IMR-90 (cell line): Measurements from ENCODE around the gene RELT. TPM values are rescaled to one million over a fixed set of nuclear protein-coding genes. Genes with fewer than 3 reads are reported as not detected.

Source experiments
- ATAC-seq: fragments of 200-7000 bp; cut with Tn5 transposase; 2 replicates; pipeline ENCODE4 v1.9.1; 2020; ENCODE audit warnings: low read depth, mild to moderate bottlenecking, moderate library complexity
- BruUV-seq: library from RNA; stranded (reverse); fragments of 400-500 nt; replicated peaks from 2 replicates; lab custom pipeline; 2021; lab: Mats Ljungman, UMichigan
- CTCF ChIA-PET: fragments of 300-600 bp; formaldehyde crosslinking; extraction: SDS; loops from one replicate; lab custom pipeline; 2021; ENCODE audit warnings: antibody characterized with exemption; lab: Yijun Ruan, JAX
- POLR2A ChIA-PET: fragments of 300-600 bp; sonication (Branson Sonifier 250); formaldehyde crosslinking; loops from one replicate; lab custom pipeline; 2022; ENCODE audit warnings: antibody characterized with exemption; ENCODE audit not compliant: unreplicated experiment; lab: Charles Lee
- DNase-seq: peaks from one replicate; pipeline ENCODE4 v3.0.0; 2013
- H2AFZ ChIP-seq: replicated peaks from 2 replicates; pipeline ENCODE3; 2013; ENCODE audit warnings: low read length, mild to moderate bottlenecking; ENCODE audit not compliant: poor library complexity
- H2AK5ac ChIP-seq: 2 replicates; pipeline ENCODE4 v1.6.1; 2013; ENCODE audit warnings: low read depth, low read length, inconsistent platforms
- H2AK9ac ChIP-seq: replicated peaks from 2 replicates; pipeline ENCODE3; 2013; ENCODE audit warnings: mild to moderate bottlenecking, low read depth, low read length, moderate library complexity; ENCODE audit not compliant: poor library complexity
- H2BK120ac ChIP-seq: 2 replicates; pipeline ENCODE4 v1.6.1; 2013; ENCODE audit warnings: low read depth, low read length, inconsistent platforms
- H2BK15ac ChIP-seq: 3 replicates; pipeline ENCODE4 v1.6.1; 2013; ENCODE audit warnings: low read depth, low read length, inconsistent platforms
- H2BK20ac ChIP-seq: 2 replicates; pipeline ENCODE4 v1.6.1; 2013; ENCODE audit warnings: low read depth, mild to moderate bottlenecking, inconsistent platforms, low read length, moderate library complexity
- H2BK5ac ChIP-seq: 2 replicates; pipeline ENCODE4 v1.6.1; 2013; ENCODE audit warnings: mild to moderate bottlenecking, low read depth, low read length, inconsistent platforms; ENCODE audit not compliant: poor library complexity, severe bottlenecking
- H3K14ac ChIP-seq: replicated peaks from 2 replicates; pipeline ENCODE4 v1.6.1; 2013; ENCODE audit warnings: low read depth, low read length, inconsistent platforms
- H3K18ac ChIP-seq: 2 replicates; pipeline ENCODE4 v1.6.1; 2013; ENCODE audit warnings: low read depth, low read length, control low read depth
- H3K23ac ChIP-seq: 2 replicates; pipeline ENCODE4 v1.6.1; 2013; ENCODE audit warnings: low read depth, low read length, inconsistent platforms
- H3K27ac ChIP-seq: 2 replicates; pipeline ENCODE4 v1.5.1; 2013; ENCODE audit warnings: mild to moderate bottlenecking, control low read depth, low read length; ENCODE audit not compliant: insufficient read depth
- H3K27me3 ChIP-seq: 2 replicates; pipeline ENCODE4 v1.6.1; 2013; ENCODE audit warnings: low read length; ENCODE audit not compliant: control insufficient read depth, insufficient read depth
- H3K36me3 ChIP-seq: 2 replicates; pipeline ENCODE4 v1.6.1; 2013; ENCODE audit warnings: low read length, mixed read lengths; ENCODE audit not compliant: control insufficient read depth, insufficient read depth
- H3K4ac ChIP-seq: 2 replicates; pipeline ENCODE4 v1.6.1; 2013; ENCODE audit warnings: low read depth, low read length, inconsistent platforms
- H3K4me1 ChIP-seq: 2 replicates; pipeline ENCODE4 v1.6.1; 2013; ENCODE audit warnings: low read length, mixed read lengths; ENCODE audit not compliant: control insufficient read depth, insufficient read depth
- H3K4me2 ChIP-seq: 2 replicates; pipeline ENCODE4 v1.6.1; 2013; ENCODE audit warnings: low read depth, mild to moderate bottlenecking, control low read depth, low read length, moderate library complexity
- H3K4me3 ChIP-seq: 2 replicates; pipeline ENCODE4 v1.5.1; 2013; ENCODE audit warnings: low read depth, mild to moderate bottlenecking, control low read depth, low read length, moderate library complexity; ENCODE audit not compliant: insufficient read depth
- H3K56ac ChIP-seq: 2 replicates; pipeline ENCODE4 v1.6.1; 2013; ENCODE audit warnings: low read length, inconsistent platforms; ENCODE audit not compliant: insufficient read depth; ENCODE audit errors: extremely low read depth
- H3K79me1 ChIP-seq, 2 experiments: 2 replicates each; pipeline ENCODE4 v1.6.1; 2013; ENCODE audit warnings: low read length in 2 of 2, inconsistent platforms in 1 of 2, low read depth in 1 of 2
- H3K9ac ChIP-seq: 2 replicates; pipeline ENCODE4 v1.6.1; 2013; ENCODE audit warnings: low read depth, low read length, control low read depth
- H3K9me1 ChIP-seq: 2 replicates; pipeline ENCODE4 v1.6.1; 2013; ENCODE audit warnings: low read length, inconsistent platforms; ENCODE audit not compliant: insufficient read depth
- H3K9me3 ChIP-seq: 2 replicates; pipeline ENCODE4 v1.6.1; 2013; ENCODE audit warnings: low read length; ENCODE audit not compliant: control insufficient read depth, insufficient read depth
- H4K20me1 ChIP-seq: 2 replicates; pipeline ENCODE4 v1.6.1; 2013; ENCODE audit warnings: low read length, inconsistent platforms; ENCODE audit not compliant: insufficient read depth
- H4K5ac ChIP-seq: 2 replicates; pipeline ENCODE4 v1.6.1; 2013; ENCODE audit warnings: mild to moderate bottlenecking, low read depth, low read length, control low read depth
- H4K8ac ChIP-seq, 2 experiments: 2 replicates each; pipeline ENCODE4 v1.6.1; 2013; ENCODE audit warnings: low read depth in 2 of 2, low read length in 2 of 2, control low read depth in 1 of 2, inconsistent platforms in 1 of 2
- H4K91ac ChIP-seq: 2 replicates; pipeline ENCODE4 v1.6.1; 2013; ENCODE audit warnings: low read depth, low read length, inconsistent platforms; ENCODE audit not compliant: insufficient read depth
- BHLHE40 ChIP-seq: fragments of 150-350 bp; IDR thresholded peaks from 2 replicates; pipeline ENCODE4 v1.6.1; 2016; ENCODE audit warnings: mild to moderate bottlenecking, low read depth, low read length
- CEBPB ChIP-seq: IDR thresholded peaks from 2 replicates; pipeline ENCODE4 v1.6.1; 2012; ENCODE audit warnings: low read depth, low read length, improper control_type of control experiment
- CHD1 ChIP-seq: IDR thresholded peaks from 2 replicates; pipeline ENCODE4 v1.6.1; 2012; ENCODE audit warnings: low read depth, low read length, improper control_type of control experiment
- FOS ChIP-seq: fragments of 150-350 bp; IDR thresholded peaks from 2 replicates; pipeline ENCODE4 v1.6.1; 2016; ENCODE audit warnings: low read depth, low read length
- MAFK ChIP-seq: IDR thresholded peaks from 2 replicates; pipeline ENCODE4 v1.6.1; 2012; ENCODE audit warnings: low read depth, low read length, improper control_type of control experiment
- MAZ ChIP-seq: IDR thresholded peaks from 2 replicates; pipeline ENCODE4 v1.6.1; 2012; ENCODE audit warnings: low read depth, mild to moderate bottlenecking, low read length, improper control_type of control experiment, moderate library complexity, borderline replicate concordance
- MXI1 ChIP-seq: IDR thresholded peaks from 2 replicates; pipeline ENCODE4 v1.6.1; 2012; ENCODE audit warnings: low read depth, mild to moderate bottlenecking, low read length, moderate library complexity, borderline replicate concordance
- NFE2L2 ChIP-seq: fragments of 150-350 bp; IDR thresholded peaks from 2 replicates; pipeline ENCODE4 v1.6.1; 2016; ENCODE audit warnings: low read depth, mild to moderate bottlenecking, low read length
- POLR2A ChIP-seq: IDR thresholded peaks from 2 replicates; pipeline ENCODE4 v1.6.1; 2012; ENCODE audit warnings: mild to moderate bottlenecking, low read depth, low read length
- RAD21 ChIP-seq: IDR thresholded peaks from 2 replicates; pipeline ENCODE4 v1.6.1; 2012; ENCODE audit warnings: low read length, improper control_type of control experiment
- RCOR1 ChIP-seq: IDR thresholded peaks from 2 replicates; pipeline ENCODE4 v1.6.1; 2012; ENCODE audit warnings: mild to moderate bottlenecking, low read length, improper control_type of control experiment; ENCODE audit not compliant: insufficient replicate concordance
- RFX5 ChIP-seq: IDR thresholded peaks from 2 replicates; pipeline ENCODE4 v1.8.0; 2012; ENCODE audit warnings: low read depth, mild to moderate bottlenecking, low read length, moderate library complexity
- SMC3 ChIP-seq: fragments of 150-350 bp; IDR thresholded peaks from 2 replicates; pipeline ENCODE4 v1.6.1; 2016; ENCODE audit warnings: low read depth, mild to moderate bottlenecking, antibody characterized with exemption, low read length, moderate library complexity
- WGBS, 2 experiments: methylation state at CpG; one replicate each; pipeline versions ENCODE4 v1.1.5 to v1.1.7; 2013; ENCODE audit warnings: missing lambda C conversion rate in 2 of 2; ENCODE audit not compliant: insufficient read length in 1 of 2; ENCODE audit errors: extremely low coverage in 2 of 2; 5-methylcytosine and 5-hydroxymethylcytosine counted together
- dilution Hi-C: fragments of 300-500 bp; cut with HindIII; formaldehyde crosslinking; loops from one replicate; pipeline ENCODE4 v1.14.3; 2018; ENCODE audit warnings: low sequenced_read_pairs; ENCODE audit not compliant: unreplicated experiment
- in situ Hi-C: fragments of 300-500 bp; cut with MboI; formaldehyde crosslinking; loops from 3 replicates; pipeline ENCODE4 v1.14.3; 2019; ENCODE audit warnings: low sequenced_read_pairs, inconsistent platforms, mixed read lengths
- intact Hi-C: fragments of 100-400 bp; cut with micrococcal nuclease; formaldehyde crosslinking; loops from 2 replicates; pipeline ENCODE4 v1.10.0; 2022
- polyA plus RNA-seq, 3 experiments: library from polyadenylated mRNA; depleted of rRNA; stranded (reverse); fragments of >200 nt; gene quantifications; 2 replicates each; pipeline ENCODE4 v1.2.3, GENCODE V29; 2012; ENCODE audit warnings: low replicate concordance in 1 of 3
- total RNA-seq: library from RNA; depleted of rRNA; stranded (reverse); fragments of >200 nt; gene quantifications from 2 replicates; pipeline ENCODE4 v1.2.3, GENCODE V29; 2012
- TF ChIP-seq, protein P1 (sequence below): fragments of 150-350 bp; IDR thresholded peaks from 2 replicates; pipeline ENCODE4 v1.6.1; 2016; ENCODE audit warnings: low read depth, mild to moderate bottlenecking, low read length, moderate library complexity, borderline replicate concordance
- TF ChIP-seq, protein P2 (sequence below): fragments of 150-350 bp; IDR thresholded peaks from 2 replicates; pipeline ENCODE4 v1.6.1; 2017; ENCODE audit warnings: mild to moderate bottlenecking, antibody characterized with exemption, low read length, low read depth
- TF ChIP-seq, protein P3 (sequence below): conservative IDR thresholded peaks from 2 replicates; pipeline ENCODE4 v1.5.1; 2012; ENCODE audit warnings: mild to moderate bottlenecking, low read depth, low read length, improper control_type of control experiment

Gene RELT
- total and polyA plus RNA-seq, 2 of the 4 experiments (the other 2 are of a cell fraction) = 2.3 to 5.3 TPM

DNA sequence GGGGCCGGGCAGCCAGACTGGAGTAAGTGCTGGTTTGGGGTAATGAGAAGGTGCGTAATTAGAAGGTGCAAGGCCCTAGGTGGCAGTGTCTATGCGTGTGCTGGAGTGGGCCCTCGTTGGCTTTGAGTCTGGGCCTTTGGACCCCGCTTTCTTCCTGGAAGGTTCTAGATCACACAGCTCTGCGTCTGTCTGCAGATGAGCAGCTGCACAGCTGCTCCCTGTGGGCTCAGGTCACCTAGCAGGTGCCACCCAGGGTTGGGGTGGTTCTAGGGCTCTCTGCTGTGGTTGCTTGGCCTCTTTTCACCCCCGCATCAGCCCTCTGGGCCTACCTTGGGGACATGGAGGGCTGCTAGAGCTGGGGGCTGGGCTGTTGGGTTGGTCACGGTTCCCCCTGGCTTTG, 10.3 kb downstream of the RELT start:
- ChIA-PET CTCF (no interaction called here), POLR2A (no interaction called here)
- intact Hi-C loops = no loop called here
- 97% methylated on average over 4 of the region's 8 CpGs; no CpG with 5 or more reads in 1 of the 2 experiments for WGBS, 2 experiments
- Histone ChIP-seq H4K8ac (no peak overlapping the region), H3K9ac (no peak overlapping the region), H3K18ac (no peak overlapping the region), H3K27ac (no peak overlapping the region), H3K23ac (no peak overlapping the region), H3K4me2 (no peak overlapping the region), H2BK120ac (no peak overlapping the region), H4K5ac (no peak overlapping the region), H3K79me1 (peaks cover 36 to 54% of the 10 kb centered on the region in 2 experiments), H4K91ac (no peak overlapping the region), H2AFZ (no peak overlapping the region), H4K20me1 (peaks cover 24% of the 10 kb centered on the region), H2BK20ac (no peak overlapping the region), H2AK5ac (no peak overlapping the region), H3K4me3 (no peak overlapping the region), H3K4ac (0 out of 2 replicates have a peak overlapping the region, but pooled peaks have one; percentile 9), H3K14ac (no peak overlapping the region), H2BK15ac (no peak overlapping the region), H2AK9ac (peak overlapping the region; percentile 86), H3K56ac (no peak overlapping the region), H2BK5ac (no peak overlapping the region), H3K9me1 (peaks cover 21% of the 10 kb centered on the region; the same call in 1 of the 2 replicates), H3K9me3 (no peaks in the 10 kb centered on the region), H3K36me3 (no peaks in the 10 kb centered on the region), H3K27me3 (no peaks in the 10 kb centered on the region), H3K4me1 (peaks cover 33% of the 10 kb centered on the region)
- in situ Hi-C loops = no loop called here
- ATAC-seq = no peak
- no TSS peak for BruUV-seq
- no peak for DNase-seq
- TF ChIP-seq FOS (no peak), MXI1 (no peak), NFE2L2 (no peak), SMC3 (no peak), BHLHE40 (no peak), CHD1 (no peak), MAFK (no peak), RAD21 (no peak), RFX5 (no peak), RCOR1 (no peak), POLR2A (no peak), MAZ (no peak), CEBPB (no peak)
- TF ChIP-seq, protein P1, sequence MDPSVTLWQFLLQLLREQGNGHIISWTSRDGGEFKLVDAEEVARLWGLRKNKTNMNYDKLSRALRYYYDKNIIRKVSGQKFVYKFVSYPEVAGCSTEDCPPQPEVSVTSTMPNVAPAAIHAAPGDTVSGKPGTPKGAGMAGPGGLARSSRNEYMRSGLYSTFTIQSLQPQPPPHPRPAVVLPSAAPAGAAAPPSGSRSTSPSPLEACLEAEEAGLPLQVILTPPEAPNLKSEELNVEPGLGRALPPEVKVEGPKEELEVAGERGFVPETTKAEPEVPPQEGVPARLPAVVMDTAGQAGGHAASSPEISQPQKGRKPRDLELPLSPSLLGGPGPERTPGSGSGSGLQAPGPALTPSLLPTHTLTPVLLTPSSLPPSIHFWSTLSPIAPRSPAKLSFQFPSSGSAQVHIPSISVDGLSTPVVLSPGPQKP = no peak
- TF ChIP-seq, protein P2, sequence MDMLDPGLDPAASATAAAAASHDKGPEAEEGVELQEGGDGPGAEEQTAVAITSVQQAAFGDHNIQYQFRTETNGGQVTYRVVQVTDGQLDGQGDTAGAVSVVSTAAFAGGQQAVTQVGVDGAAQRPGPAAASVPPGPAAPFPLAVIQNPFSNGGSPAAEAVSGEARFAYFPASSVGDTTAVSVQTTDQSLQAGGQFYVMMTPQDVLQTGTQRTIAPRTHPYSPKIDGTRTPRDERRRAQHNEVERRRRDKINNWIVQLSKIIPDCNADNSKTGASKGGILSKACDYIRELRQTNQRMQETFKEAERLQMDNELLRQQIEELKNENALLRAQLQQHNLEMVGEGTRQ = no peak
- TF ChIP-seq, protein P3, sequence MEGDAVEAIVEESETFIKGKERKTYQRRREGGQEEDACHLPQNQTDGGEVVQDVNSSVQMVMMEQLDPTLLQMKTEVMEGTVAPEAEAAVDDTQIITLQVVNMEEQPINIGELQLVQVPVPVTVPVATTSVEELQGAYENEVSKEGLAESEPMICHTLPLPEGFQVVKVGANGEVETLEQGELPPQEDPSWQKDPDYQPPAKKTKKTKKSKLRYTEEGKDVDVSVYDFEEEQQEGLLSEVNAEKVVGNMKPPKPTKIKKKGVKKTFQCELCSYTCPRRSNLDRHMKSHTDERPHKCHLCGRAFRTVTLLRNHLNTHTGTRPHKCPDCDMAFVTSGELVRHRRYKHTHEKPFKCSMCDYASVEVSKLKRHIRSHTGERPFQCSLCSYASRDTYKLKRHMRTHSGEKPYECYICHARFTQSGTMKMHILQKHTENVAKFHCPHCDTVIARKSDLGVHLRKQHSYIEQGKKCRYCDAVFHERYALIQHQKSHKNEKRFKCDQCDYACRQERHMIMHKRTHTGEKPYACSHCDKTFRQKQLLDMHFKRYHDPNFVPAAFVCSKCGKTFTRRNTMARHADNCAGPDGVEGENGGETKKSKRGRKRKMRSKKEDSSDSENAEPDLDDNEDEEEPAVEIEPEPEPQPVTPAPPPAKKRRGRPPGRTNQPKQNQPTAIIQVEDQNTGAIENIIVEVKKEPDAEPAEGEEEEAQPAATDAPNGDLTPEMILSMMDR = no peak
- dilution Hi-C loops = no loop called here
